H1 (cell line): ENCODE data around the gene RAB44. TPM values are rescaled to one million over a fixed set of nuclear protein-coding genes. Genes with fewer than 3 reads are reported as not detected.

Source experiments
- CTCF ChIA-PET: fragments of 300-600 bp; sonication (Branson Sonifier 250); formaldehyde crosslinking; loops from one replicate; lab custom pipeline; 2021; ENCODE audit not compliant: partially characterized antibody; lab: Charles Lee
- POLR2A ChIA-PET: fragments of 300-600 bp; sonication (Branson Sonifier 250); formaldehyde crosslinking; loops from one replicate; lab custom pipeline; 2021; ENCODE audit warnings: inconsistent platforms; ENCODE audit not compliant: partially characterized antibody; lab: Charles Lee
- DNase-seq, 2 experiments: peaks; one replicate each; pipeline versions ENCODE4 v3.0.0 to v3.0.0-alpha.2; 2010 to 2022; ENCODE audit warnings: low spot score in 2 of 2, low read depth in 1 of 2, mixed read lengths in 1 of 2
- FAIRE-seq: peaks from 2 replicates; lab custom pipeline; 2011; peaks lifted over from hg19 to GRCh38; lab: Jason Lieb, UNC
- H2AFZ ChIP-seq: 2 replicates; pipeline ENCODE4 v1.8.1; 2012; ENCODE audit warnings: low read length, inconsistent platforms
- H2AK5ac ChIP-seq: 2 replicates; pipeline ENCODE4 v1.6.1; 2013; ENCODE audit warnings: low read depth, low read length
- H2BK120ac ChIP-seq: replicated peaks from 2 replicates; pipeline ENCODE3; 2013; ENCODE audit warnings: low read depth, low read length, inconsistent platforms
- H2BK12ac ChIP-seq: 2 replicates; pipeline ENCODE4 v1.6.1; 2013; ENCODE audit warnings: low read depth, low read length
- H2BK15ac ChIP-seq: 2 replicates; pipeline ENCODE4 v1.6.1; 2013; ENCODE audit warnings: low read length
- H2BK20ac ChIP-seq: 2 replicates; pipeline ENCODE4 v1.6.1; 2013; ENCODE audit warnings: low read length
- H2BK5ac ChIP-seq: 2 replicates; pipeline ENCODE4 v1.6.1; 2013; ENCODE audit warnings: low read depth, low read length
- H3K14ac ChIP-seq: 2 replicates; pipeline ENCODE4 v1.6.1; 2013; ENCODE audit warnings: inconsistent platforms; ENCODE audit not compliant: insufficient read length
- H3K18ac ChIP-seq: 2 replicates; pipeline ENCODE4 v1.6.1; 2013; ENCODE audit warnings: low read length; ENCODE audit errors: extremely low read depth
- H3K23ac ChIP-seq: 2 replicates; pipeline ENCODE4 v1.6.1; 2013; ENCODE audit warnings: inconsistent platforms; ENCODE audit not compliant: insufficient read length
- H3K23me2 ChIP-seq: 2 replicates; pipeline ENCODE4 v1.6.1; 2013; ENCODE audit warnings: low read depth, low read length
- H3K27ac ChIP-seq: 2 replicates; pipeline ENCODE4 v1.6.1; 2011; ENCODE audit warnings: low read depth, low read length, inconsistent platforms
- H3K27me3 ChIP-seq, 4 experiments: replicated peaks in 1 of 4; 1 replicate in 1 of 4; 2 replicates in 3 of 4; pipeline versions ENCODE4 v1.6.1 to v1.8.1; 2011 to 2013; ENCODE audit warnings: low read length in 3 of 4, mild to moderate bottlenecking in 3 of 4, inconsistent platforms in 2 of 4, mixed read lengths in 2 of 4, moderate library complexity in 1 of 4; ENCODE audit not compliant: control insufficient read depth in 3 of 4, insufficient read depth in 3 of 4; ENCODE audit errors: extremely low read depth in 1 of 4
- H3K36me3 ChIP-seq, 4 experiments: 2 replicates each; pipeline versions ENCODE4 v1.6.1 to v1.8.1; 2011 to 2013; ENCODE audit warnings: mild to moderate bottlenecking in 4 of 4, low read length in 3 of 4, moderate library complexity in 2 of 4, control low read depth in 1 of 4, inconsistent platforms in 1 of 4; ENCODE audit not compliant: insufficient read depth in 4 of 4, control insufficient read depth in 2 of 4
- H3K4ac ChIP-seq: replicated peaks from 2 replicates; pipeline ENCODE3; 2013; ENCODE audit warnings: low read length, low read depth, mixed read lengths, inconsistent platforms; ENCODE audit not compliant: insufficient read length
- H3K4me1 ChIP-seq, 4 experiments: replicated peaks in 1 of 4; 1 replicate in 1 of 4; 2 replicates in 3 of 4; pipeline versions ENCODE4 v1.6.1 to v1.8.1; 2011 to 2013; ENCODE audit warnings: low read length in 3 of 4, inconsistent platforms in 2 of 4, mixed read lengths in 1 of 4; ENCODE audit not compliant: insufficient read depth in 4 of 4, control insufficient read depth in 3 of 4
- H3K4me2 ChIP-seq, 2 experiments: 2 replicates each; pipeline versions ENCODE4 v1.6.1 to v1.8.1; 2011 to 2013; ENCODE audit warnings: low read depth in 2 of 2, low read length in 2 of 2, control low read depth in 1 of 2, inconsistent platforms in 1 of 2, mild to moderate bottlenecking in 1 of 2; ENCODE audit not compliant: insufficient read depth in 1 of 2
- H3K4me3 ChIP-seq, 4 experiments: fragments of 200-600, 300-600 bp in 1 of 4; sonication (generic), shearing (Covaris generic), sonication (Bioruptor Twin) in 1 of 4; 2 replicates each; pipeline versions ENCODE4 v1.5.1 to v1.8.1; 2011 to 2016; ENCODE audit warnings: low read length in 4 of 4, low read depth in 3 of 4, control low read depth in 2 of 4, inconsistent platforms in 2 of 4, mild to moderate bottlenecking in 2 of 4, mixed read lengths in 1 of 4, moderate library complexity in 1 of 4; ENCODE audit not compliant: insufficient read depth in 2 of 4; ENCODE audit errors: extremely low read depth in 1 of 4
- H3K56ac ChIP-seq: replicated peaks from 2 replicates; pipeline ENCODE3; 2013; ENCODE audit warnings: low read depth, mild to moderate bottlenecking, mixed read lengths, low read length, inconsistent platforms; ENCODE audit not compliant: insufficient read length
- H3K79me1 ChIP-seq: 2 replicates; pipeline ENCODE4 v1.6.1; 2013; ENCODE audit warnings: low read depth, low read length, control low read depth
- H3K79me2 ChIP-seq, 2 experiments: 2 replicates each; pipeline versions ENCODE4 v1.6.1 to v1.8.1; 2012 to 2013; ENCODE audit warnings: low read length in 2 of 2, mild to moderate bottlenecking in 2 of 2, inconsistent platforms in 1 of 2; ENCODE audit not compliant: insufficient read depth in 2 of 2, control insufficient read depth in 1 of 2
- H3K9ac ChIP-seq, 4 experiments: replicated peaks in 1 of 4; 1 replicate in 1 of 4; 2 replicates in 3 of 4; pipeline versions ENCODE4 v1.6.1 to v1.8.1; 2011 to 2013; ENCODE audit warnings: low read depth in 3 of 4, low read length in 3 of 4, control low read depth in 2 of 4, mild to moderate bottlenecking in 2 of 4, moderate library complexity in 2 of 4, inconsistent platforms in 1 of 4; ENCODE audit errors: extremely low read depth in 1 of 4
- H3K9me3 ChIP-seq, 2 experiments: 2 replicates each; pipeline versions ENCODE4 v1.6.1 to v1.8.1; 2012 to 2013; ENCODE audit warnings: mild to moderate bottlenecking in 2 of 2, moderate library complexity in 2 of 2, control low read depth in 1 of 2, inconsistent platforms in 1 of 2, low read depth in 1 of 2, low read length in 1 of 2, mixed read lengths in 1 of 2; ENCODE audit not compliant: insufficient read depth in 2 of 2
- H4K20me1 ChIP-seq, 2 experiments: replicated peaks in 1 of 2; 2 replicates each; pipeline versions ENCODE3 to v1.8.1; 2011 to 2013; ENCODE audit warnings: inconsistent platforms in 2 of 2, low read length in 2 of 2, mild to moderate bottlenecking in 1 of 2; ENCODE audit not compliant: insufficient read depth in 2 of 2, control insufficient read depth in 1 of 2
- H4K5ac ChIP-seq: 2 replicates; pipeline ENCODE4 v1.6.1; 2013; ENCODE audit warnings: low read length, low read depth, mixed read lengths, inconsistent platforms; ENCODE audit not compliant: insufficient read length
- H4K8ac ChIP-seq: 2 replicates; pipeline ENCODE4 v1.8.0; 2013; ENCODE audit warnings: mild to moderate bottlenecking, moderate library complexity, low read length, inconsistent platforms; ENCODE audit not compliant: insufficient read depth; ENCODE audit errors: extremely low read depth
- H4K91ac ChIP-seq: replicated peaks from 2 replicates; pipeline ENCODE3; 2013; ENCODE audit warnings: low read length, mixed read lengths, inconsistent platforms; ENCODE audit not compliant: insufficient read length
- EGR1 ChIP-seq: IDR thresholded peaks from 2 replicates; pipeline ENCODE4 v1.6.1; 2011; ENCODE audit warnings: low read depth, low read length, borderline replicate concordance
- EZH2 ChIP-seq: fragments of 200-600 bp; sonication (generic); IDR thresholded peaks from 2 replicates; pipeline ENCODE4 v1.7.1; 2012; ENCODE audit warnings: low read depth, mild to moderate bottlenecking, moderate library complexity, low read length, inconsistent platforms; ENCODE audit not compliant: severe bottlenecking
- HDAC6 ChIP-seq: IDR thresholded peaks from one replicate; pipeline ENCODE4 v1.7.1; 2012; ENCODE audit warnings: low read depth, mild to moderate bottlenecking, inconsistent platforms, low read length, moderate library complexity
- MAX ChIP-seq: IDR thresholded peaks from 2 replicates; pipeline ENCODE4 v1.6.1; 2012; ENCODE audit warnings: inconsistent platforms
- POU5F1 ChIP-seq: IDR thresholded peaks from 2 replicates; pipeline ENCODE4 v1.6.1; 2011; ENCODE audit warnings: low read depth, mild to moderate bottlenecking, low read length, moderate library complexity
- SUZ12 ChIP-seq: fragments of 200-600 bp; sonication (generic); IDR thresholded peaks from 2 replicates; pipeline ENCODE4 v1.6.1; 2012; ENCODE audit warnings: mild to moderate bottlenecking, inconsistent platforms, low read length, moderate library complexity, mixed read lengths
- TBP ChIP-seq: IDR thresholded peaks from 2 replicates; pipeline ENCODE4 v1.6.1; 2011; ENCODE audit warnings: low read depth, low read length, improper control_type of control experiment
- WGBS, 2 experiments: shearing (Covaris generic) in 1 of 2; methylation state at CpG; one replicate each; pipeline versions ENCODE4 v1.1.6 to v1.1.7; 2013 to 2015; ENCODE audit warnings: low lambda C conversion rate in 2 of 2, mixed read lengths in 2 of 2, inconsistent platforms in 1 of 2, low coverage in 1 of 2, missing lambda C conversion rate in 1 of 2; ENCODE audit not compliant: insufficient replicate concordance in 2 of 2, insufficient coverage in 1 of 2, insufficient read length in 1 of 2; ENCODE audit errors: extremely low coverage in 1 of 2, missing lambda C conversion rate in 1 of 2; 5-methylcytosine and 5-hydroxymethylcytosine counted together
- polyA plus RNA-seq, 7 experiments: library from polyadenylated mRNA; depleted of rRNA in 3 of 7; stranded (reverse) in 5 of 7; unstranded in 2 of 7; fragments of >200 nt in 5 of 7; fragments of 200-250 nt in 2 of 7; gene quantifications; 1 replicate in 5 of 7; 2 replicates in 1 of 7; 4 replicates in 1 of 7; pipeline versions ENCODE4 v1.2.1 to v1.2.3, GENCODE V29; 2011 to 2013; ENCODE audit warnings: missing spikeins in 2 of 7, mixed read lengths in 2 of 7
- total RNA-seq: library from RNA; stranded (reverse); fragmentation: NEBNext Ultra II Directional; extraction: Animal tissue kit (Norgen Biotek cat#: 25700); gene quantifications from 2 replicates; pipeline ENCODE4 v1.2.1, GENCODE V29; 2021

The RAB44 gene
- total and polyA plus RNA-seq, 2 of the 8 experiments (the other 6 are each of a cell fraction or from before 2014, with no cell fraction given) = 0.02 TPM; not detected in 1

DNA sequence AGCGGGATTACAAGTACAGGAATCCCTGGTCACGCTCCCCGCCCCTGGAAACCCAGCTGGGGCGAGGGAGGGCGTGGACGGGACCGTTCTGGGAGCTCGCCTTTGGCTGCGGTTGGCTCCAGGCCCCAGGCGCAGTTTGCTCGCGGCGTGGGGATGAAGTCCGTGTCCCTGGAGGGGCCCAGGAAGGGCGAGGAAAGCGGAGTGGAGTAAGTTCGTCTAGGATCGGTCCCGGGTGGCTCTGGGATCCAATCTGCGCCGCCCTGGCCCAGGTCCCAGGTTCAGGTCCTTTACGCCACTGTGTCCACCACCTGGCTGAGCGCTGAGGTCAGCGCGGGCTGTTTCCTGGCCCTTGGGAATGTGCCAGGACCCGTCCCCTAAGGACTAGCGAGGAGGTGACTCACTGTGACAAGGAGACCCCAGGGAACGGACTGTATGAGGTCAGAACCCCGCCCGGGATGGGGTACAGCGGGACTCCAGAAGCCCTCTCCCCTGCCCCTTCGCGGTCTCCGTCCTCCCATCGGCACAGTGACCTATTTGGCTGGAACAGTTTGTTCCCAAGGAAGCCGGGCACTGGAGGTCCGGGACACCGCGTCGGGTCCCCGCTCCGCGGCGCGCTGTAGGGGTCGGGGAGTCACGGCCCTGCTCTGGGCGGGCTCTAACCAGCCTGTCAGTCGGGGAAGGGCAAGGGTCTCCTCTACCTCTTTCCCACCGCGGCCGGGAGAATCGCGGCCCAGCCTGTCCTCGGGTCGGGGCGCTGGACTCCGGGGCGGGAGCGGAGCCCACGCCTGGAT lies 18.4 kb upstream of the RAB44 start:
- no peak overlapping the region for H4K5ac ChIP-seq
- no peak overlapping the region for H3K23ac ChIP-seq
- no peak overlapping the region for H2BK120ac ChIP-seq
- peak overlapping the region; percentile 14; the same call in 1 of the 2 replicates for H3K18ac ChIP-seq
- WGBS, 2 experiments = 1% methylated on average over 51 of the region's 61 CpGs; no CpG with 5 or more reads in 1 of the 2 experiments
- H2BK20ac ChIP-seq = no peak overlapping the region
- H3K23me2 ChIP-seq = peaks cover 18% of the 10 kb centered on the region; the same call in 1 of the 2 replicates
- H2BK15ac ChIP-seq = no peak overlapping the region
- peaks cover 0 to 28% of the 10 kb centered on the region in 2 experiments; a peak in 2 of 4 replicates for H3K79me2 ChIP-seq
- no peak overlapping the region for H2AK5ac ChIP-seq
- H2BK5ac ChIP-seq = peak overlapping the region; percentile 40; the same call in 1 of the 2 replicates
- H3K27ac ChIP-seq = no peak overlapping the region
- 0 out of 2 replicates have a peak overlapping the region, but pooled peaks have one; percentile 82 for H4K8ac ChIP-seq
- H3K79me1 ChIP-seq = 0 out of 2 replicates have a peak, but pooled peaks cover 3% of the 10 kb centered on the region
- H2BK12ac ChIP-seq = no peak overlapping the region
- peak in 1 of 2 experiments; percentile 75 for DNase-seq
- no peak overlapping the region for H3K14ac ChIP-seq
- peaks cover 6 to 28% (median 20%) of the 10 kb centered on the region in 4 experiments for H3K27me3 ChIP-seq
- H3K4ac ChIP-seq = peak overlapping the region; percentile 5
- CTCF ChIA-PET = interaction anchor here (0.7 to 8.8 kb wide), 21 partner anchors 11 to 156 kb away, joined by 3 to 67 read pairs (median 4); no protein-coding TSS in a partner anchor
- H4K91ac ChIP-seq = no peak overlapping the region
- peak overlapping the region; percentile 65 for H3K56ac ChIP-seq
- no peak for FAIRE-seq
- H4K20me1 ChIP-seq = peaks cover 4 to 27% of the 10 kb centered on the region in 2 experiments
- peak overlapping the region; percentile 85 to 96 for H3K4me2 ChIP-seq
- H3K9me3 ChIP-seq = no peaks in the 10 kb centered on the region
- peak overlapping the region in 3 of 4 experiments; percentile 34 to 52 (median 45); a peak in 5 of 7 replicates for H3K9ac ChIP-seq
- H3K4me1 ChIP-seq = peaks cover 5 to 36% (median 16%) of the 10 kb centered on the region in 4 experiments
- TF ChIP-seq SUZ12 = peak; percentile 42
- peak; percentile 16; the same call in 1 of the 2 replicates for TF ChIP-seq MAX
- no peak for TF ChIP-seq HDAC6
- TF ChIP-seq TBP = no peak
- no peak for TF ChIP-seq POU5F1
- peak; percentile 60 for TF ChIP-seq EZH2
- no peak for TF ChIP-seq EGR1
- H3K36me3 ChIP-seq = peaks cover 0 to 5% (median 3%) of the 10 kb centered on the region in 4 experiments; a peak in 6 of 8 replicates
- peak overlapping the region; percentile 55 to 76 (median 69) for H3K4me3 ChIP-seq
- no peak overlapping the region for H2AFZ ChIP-seq
- POLR2A ChIA-PET = interaction anchor here (0.6 to 10.6 kb wide), 13 partner anchors 10 to 83 kb away, joined by 3 to 109 read pairs (median 4); no protein-coding TSS in a partner anchor
